H4 (cell line): ENCODE results near the gene GDPD3. TPM values are rescaled to one million over a fixed set of nuclear protein-coding genes. Genes with fewer than 3 reads are reported as not detected.
"Not testable (repeated sequence)": the region's sequence is repeated elsewhere in the genome, so short reads cannot be mapped to it uniquely, and the experiment has no call there.

Source experiments
- DNase-seq: peaks from one replicate; pipeline ENCODE4 v3.0.0-alpha.2; 2015; ENCODE audit warnings: low spot score
- total RNA-seq: library from RNA; depleted of rRNA; stranded (reverse); fragments of >200 nt; shearing (Covaris generic); gene quantifications from 2 replicates; pipeline ENCODE4 v1.2.3, GENCODE V29; 2014

The GDPD3 gene
- total RNA-seq, 1 experiment from 2014 or later, result not detected

GRCh38 chr16:30124985-30125379 is 11.6 kb upstream of the GDPD3 start:
- no peak for DNase-seq

DNA sequence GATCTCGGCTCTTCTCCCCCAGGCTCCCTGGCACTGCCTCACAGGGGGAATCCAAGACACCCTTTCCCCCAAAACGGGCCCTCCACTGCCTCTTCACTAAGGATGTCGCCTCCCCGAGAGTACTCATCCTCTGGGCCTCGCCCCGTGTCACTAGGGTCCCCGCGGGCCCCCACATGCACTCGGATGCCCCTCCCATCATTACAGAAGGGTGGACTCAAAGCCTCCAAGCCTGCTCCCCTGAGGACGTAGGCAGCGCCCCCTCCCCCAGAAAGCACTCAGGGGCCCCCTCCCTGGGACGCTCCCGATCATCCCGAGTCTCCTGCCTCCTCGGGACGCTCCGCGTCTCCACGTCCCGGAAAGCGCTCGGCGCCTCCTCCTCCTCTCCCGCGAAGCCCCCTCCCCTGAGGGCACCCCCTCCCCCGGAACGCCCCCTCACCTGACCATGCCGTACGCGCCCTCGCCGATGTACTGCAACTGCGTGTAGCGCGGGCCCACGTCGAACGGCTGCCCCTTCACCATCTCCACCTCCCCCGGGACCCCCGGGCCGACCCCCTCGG is 9.3 kb upstream of the GDPD3 start:
- DNase-seq, result no peak

DNA sequence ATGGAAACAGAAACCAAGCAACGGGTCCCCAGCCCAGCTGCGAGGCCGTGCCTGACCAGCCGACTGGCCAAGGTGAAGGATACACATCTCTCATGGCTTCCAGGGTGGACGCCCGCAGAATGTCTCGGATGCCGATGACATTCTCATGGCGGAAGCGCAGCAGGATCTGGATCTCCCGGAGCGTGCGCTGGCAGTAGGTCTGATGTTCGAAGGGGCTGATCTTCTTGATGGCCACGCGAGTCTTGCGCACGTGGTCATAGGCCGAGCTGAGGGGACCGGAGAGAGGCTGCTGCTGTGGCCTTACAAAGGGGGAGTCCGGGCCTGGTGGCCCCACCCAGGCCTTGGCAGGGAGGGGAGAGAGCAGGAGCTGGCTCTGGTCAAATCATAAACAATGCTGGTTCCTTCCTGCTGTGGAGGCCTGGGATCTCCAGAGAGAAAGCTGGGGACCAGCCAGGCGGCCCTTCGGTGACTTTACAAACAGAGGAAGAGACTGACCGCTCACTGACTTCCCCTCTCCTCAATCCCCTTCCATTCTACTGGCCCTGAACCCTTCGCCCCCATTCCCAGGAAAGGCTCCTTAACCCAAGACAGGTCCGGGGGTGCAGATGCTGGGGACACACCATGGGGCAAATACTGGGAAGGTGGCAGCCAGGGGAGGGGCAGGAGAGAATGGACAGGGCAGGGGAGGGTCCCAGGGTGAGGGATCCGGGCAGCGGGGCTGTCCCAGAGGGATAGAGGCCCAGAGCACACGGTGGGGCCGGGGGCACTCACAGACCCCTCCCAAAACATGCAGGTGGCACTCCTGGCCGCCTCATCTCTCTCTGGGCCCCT is 8.6 kb upstream of the GDPD3 start:
- DNase-seq, result no peak

GRCh38 chr16:30120340-30121105 is 7.2 kb upstream of the GDPD3 start:
- DNase-seq, result no peak

GRCh38 chr16:30119428-30119827 is 6.1 kb upstream of the GDPD3 start:
- no peak for DNase-seq

GRCh38 chr16:30117768-30118167 is 4.4 kb upstream of the GDPD3 start:
- no peak for DNase-seq

GRCh38 chr16:30116291-30117207 is 3.2 kb upstream of the GDPD3 start:
- DNase-seq, result no peak

- no peak for DNase-seq
Observed at GRCh38 chr16:30115238-30115637, 1.9 kb upstream of the GDPD3 start.

DNA sequence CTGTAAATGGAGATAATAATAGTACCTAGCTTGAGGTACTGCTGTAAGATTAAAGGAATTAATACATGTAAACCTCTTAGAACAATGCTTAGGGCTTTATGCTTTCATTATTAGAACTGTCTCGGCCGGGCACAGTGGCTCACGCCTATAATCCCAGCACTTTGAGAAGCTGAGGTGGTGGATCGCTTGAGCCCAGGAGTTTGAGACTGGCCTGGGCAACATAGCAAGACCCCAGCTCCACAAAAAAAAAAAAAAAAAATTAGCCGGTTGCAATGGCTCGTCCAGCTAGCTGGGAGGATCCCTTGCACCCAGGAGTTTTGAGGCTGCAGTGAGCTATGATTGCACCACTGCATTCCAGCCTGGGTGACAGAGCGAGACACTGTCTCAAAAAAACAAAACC is 1.5 kb upstream of the GDPD3 start:
- DNase-seq, result not testable (repeated sequence)

DNA sequence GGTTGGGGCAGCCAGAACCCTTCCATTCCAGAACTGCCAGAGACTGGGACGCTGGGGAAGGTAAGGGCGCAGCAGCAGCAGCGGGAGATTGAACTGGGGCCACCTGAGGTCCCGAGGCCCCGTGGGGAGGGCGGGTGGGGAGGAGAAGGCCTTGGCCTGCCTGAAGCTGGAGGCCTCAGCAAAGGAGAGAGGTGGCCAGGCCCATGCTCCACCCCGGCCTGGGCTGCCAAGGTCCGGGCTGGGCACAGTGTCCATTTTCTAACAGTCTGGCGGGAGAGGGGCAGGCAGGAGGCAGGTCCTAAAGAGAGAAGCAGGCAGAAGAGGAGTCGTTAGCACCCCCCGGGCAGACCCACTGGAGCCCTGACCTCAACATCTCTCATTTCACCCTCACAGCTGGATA is 1.1 kb upstream of the GDPD3 start:
- DNase-seq, result no peak

GRCh38 chr16:30113711-30114333 is 485 bp upstream of the GDPD3 start:
- DNase-seq, result no peak

- DNase-seq, result peak; percentile 56
Observed at GRCh38 chr16:30112197-30113030, 923 bp downstream of the GDPD3 start.

DNA sequence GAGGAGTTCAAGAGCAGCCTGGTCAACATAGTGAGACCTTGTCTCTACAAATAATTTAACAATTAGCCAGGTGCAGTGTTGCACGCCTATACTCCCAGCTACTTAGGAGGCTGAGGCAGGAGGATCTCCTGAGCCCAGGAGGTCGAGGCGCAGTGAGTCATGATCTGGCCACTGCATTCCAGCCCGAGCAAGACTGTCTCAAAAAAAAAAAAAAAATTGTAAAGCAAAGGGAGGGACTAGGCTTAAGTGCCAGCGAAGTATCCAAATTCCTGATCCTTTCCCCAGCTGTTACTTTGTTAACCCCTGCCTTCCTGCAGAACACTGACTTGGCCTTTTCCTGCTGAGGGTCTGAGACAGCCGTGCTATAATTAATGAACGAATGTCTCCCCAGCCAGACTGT is 2.7 kb downstream of the GDPD3 start:
- DNase-seq, result no peak

DNA sequence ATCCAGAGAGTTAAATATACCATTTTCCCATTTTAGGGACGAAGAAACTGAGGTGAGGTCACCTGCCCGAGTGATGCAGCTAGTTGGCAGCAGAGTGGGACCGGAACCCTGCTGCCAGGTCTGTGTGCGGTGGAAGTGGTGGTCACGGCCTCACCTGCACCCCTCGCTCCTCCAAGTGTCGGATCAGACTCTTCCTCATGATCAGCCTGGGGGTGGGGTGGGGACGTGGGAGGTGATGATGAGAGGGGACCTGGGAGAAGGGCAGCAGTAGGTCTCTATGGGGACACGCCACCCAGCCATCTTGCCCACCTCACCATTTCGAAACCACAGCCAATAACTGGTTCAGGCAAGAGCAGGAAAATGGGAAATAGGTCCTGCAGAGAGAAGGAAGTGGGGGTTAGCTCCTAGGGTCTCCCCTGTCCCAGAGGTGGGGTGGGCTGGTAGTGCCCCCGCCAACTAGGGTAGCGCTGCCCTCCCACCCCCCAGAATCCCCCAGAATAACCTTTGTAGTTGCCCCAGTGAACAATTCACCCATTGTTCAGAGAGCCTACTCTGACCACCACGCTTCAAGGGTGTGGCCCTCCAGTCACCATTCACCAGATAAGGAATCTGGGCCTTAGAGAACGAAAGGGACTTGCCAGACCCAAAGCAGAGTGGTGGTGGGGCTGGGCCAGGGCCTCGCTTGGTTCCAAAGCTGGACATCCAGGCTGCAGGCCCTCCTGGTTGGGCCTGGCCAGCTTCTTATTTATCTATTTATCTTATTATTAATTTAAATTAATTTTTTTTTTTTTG is 5.1 kb downstream of the GDPD3 start:
- DNase-seq, result no peak

DNA sequence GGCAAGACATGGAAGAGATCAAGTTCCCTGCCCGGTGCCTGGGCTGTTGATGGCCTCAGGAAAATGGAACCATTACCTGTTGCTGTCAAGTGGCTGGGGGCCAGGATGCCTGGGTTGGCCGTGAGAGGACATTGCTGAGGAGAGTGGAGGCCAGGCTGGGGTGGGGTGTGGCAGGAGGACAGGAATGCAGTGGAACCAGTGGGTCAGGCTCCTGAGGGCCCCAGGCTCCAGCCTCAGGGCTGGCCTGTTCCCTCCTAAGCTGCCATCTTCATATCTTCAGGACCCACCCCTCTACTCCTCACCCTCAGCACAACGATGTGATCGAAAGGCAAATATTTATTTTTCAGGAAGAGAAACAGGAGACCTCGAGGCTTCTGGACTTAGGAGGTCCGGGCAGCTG is 8.8 kb downstream of the GDPD3 start:
- DNase-seq, result no peak

GRCh38 chr16:30104090-30104489 is 9.2 kb downstream of the GDPD3 start:
- no peak for DNase-seq

- DNase-seq, result no peak
Observed at GRCh38 chr16:30096862-30097563, 16.3 kb downstream of the GDPD3 start.

DNA sequence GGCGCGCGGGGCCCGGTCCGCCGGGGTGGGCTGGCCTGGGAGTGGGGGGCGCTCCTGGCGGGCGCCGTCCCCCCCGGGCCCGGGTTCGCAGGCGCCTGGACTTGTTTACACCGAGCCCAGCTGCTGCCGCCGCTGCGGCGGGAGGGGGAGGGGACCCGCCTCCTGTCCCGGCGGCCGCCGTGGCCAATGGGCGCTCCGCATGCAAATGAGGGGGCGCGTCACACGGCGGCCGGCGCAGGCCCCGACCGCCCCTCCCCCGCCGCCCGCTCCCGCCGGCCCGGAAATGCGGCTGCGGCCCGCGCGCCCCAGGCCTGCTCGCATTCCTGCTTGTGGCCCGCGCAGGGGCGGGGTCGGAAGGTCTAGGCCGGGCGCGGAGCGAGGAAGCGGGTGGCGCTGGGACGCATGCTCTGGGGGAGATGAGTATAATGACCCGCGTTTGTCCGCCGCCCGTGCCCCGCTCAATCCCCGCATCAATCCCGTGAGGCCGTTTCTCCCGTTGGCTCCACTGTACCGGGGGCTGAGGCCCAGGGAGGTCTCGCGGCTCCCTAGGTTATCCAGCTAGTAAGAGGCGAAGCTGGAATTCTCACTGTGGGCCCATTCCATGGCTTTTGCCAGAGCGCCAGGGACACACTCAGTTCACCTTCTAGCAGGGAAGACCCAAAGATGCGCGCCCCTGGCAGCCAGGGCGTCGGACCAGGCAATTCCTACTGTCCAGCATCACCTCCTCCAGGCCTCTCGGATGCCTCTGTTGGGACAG is 17.1 kb downstream of the GDPD3 start, which contains the start of gene YPEL3:
TSS of gene YPEL3 (minus strand) at position 109 of the 757 bp plus-strand sequence. CDS start 731 bp downstream, outside the sequence.
- peak; percentile 76 for DNase-seq
